SK-MEL-5 (cell line): ENCODE data around the gene MRPL14. TPM values are rescaled to one million over a fixed set of nuclear protein-coding genes. Genes with fewer than 3 reads are reported as not detected.
A peak's percentile ranks its signal among the peaks of the same experiment; 100 is the strongest.
"Not testable (repeated sequence)": the region's sequence is repeated elsewhere in the genome, so short reads cannot be mapped to it uniquely, and the experiment has no call there.

Experiments used
- DNase-seq: peaks from one replicate; pipeline ENCODE4 v3.0.0-alpha.2; 2016; ENCODE audit warnings: low read depth, low spot score
- in situ Hi-C: cut with HindIII; loops from 2 replicates; pipeline ENCODE4 v1.10.0; 2016; ENCODE audit warnings: low sequenced_read_pairs, high pct_unique_total_duplicates, low pct_unique_long_range_greater_than_20kb
- total RNA-seq: library from RNA; depleted of rRNA; stranded (reverse); fragments of >200 nt; shearing (Covaris generic); gene quantifications from 2 replicates; pipeline ENCODE4 v1.2.3, GENCODE V29; 2014

Gene MRPL14
- total RNA-seq, 1 experiment from 2014 or later: 60.0 TPM

DNA sequence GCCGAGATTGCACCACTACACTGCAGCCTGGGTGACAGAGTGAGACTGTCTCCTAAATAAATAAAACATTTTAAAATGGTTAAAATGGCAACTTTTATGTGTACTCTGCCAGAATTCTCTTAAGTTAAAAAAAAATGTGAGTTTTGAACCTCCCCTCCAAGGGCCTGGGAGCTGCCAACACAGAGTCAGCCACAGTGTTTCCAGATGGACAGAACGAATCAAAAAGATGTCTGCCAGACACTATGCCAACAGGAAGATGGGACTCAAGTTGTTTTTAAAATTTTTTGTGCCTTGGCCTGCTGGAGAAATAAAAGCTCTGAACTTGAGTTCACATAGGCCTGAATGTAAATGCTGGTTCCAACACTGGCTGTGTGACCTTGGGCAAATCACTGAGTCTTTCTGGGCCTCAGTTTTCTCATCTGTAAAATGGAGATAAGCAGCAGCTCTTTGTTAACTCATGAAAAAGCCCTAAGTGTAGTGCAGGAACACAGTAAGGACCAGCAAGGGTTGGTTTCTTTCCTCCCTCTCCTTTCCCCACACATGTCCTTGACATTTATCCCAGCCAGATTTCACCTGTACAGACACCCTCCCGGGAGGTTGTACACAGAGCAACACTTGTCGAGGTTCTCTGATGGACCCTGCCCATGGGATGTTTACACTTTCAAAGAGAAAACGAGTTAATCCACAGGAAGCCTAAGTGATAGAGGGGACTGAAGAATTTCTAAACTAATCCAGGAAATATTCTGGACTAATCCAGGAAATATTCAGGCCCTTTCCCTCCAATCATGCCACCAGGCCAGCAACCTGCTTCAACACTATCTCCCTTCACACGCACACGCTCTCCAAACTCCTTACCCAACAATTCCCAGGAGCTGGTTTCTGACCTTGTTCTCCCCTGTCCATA is 35.0 kb downstream of the MRPL14 start:
- in situ Hi-C loops: no loop called here
- DNase-seq: no peak

DNA sequence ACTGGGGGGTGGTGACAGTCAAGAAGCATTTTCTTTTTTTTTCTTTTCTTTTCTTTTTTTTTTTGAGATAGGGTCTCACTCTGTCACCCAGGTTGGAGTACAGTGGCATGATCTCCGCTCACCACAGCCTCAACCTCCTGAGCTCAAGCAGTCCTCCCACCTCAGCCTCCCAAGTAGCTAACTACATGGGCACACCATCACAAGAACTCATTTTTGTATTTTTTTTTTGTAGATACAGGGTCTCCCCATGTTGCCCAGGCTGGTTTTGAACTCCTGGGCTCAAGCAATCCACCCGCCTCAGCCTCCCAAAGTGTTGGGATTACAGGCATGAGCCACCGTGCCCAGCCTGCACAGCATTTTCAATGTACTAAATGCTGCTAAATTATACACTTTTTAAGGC is 35.9 kb downstream of the MRPL14 start:
- DNase-seq, in situ Hi-C loops: not testable (repeated sequence)

DNA sequence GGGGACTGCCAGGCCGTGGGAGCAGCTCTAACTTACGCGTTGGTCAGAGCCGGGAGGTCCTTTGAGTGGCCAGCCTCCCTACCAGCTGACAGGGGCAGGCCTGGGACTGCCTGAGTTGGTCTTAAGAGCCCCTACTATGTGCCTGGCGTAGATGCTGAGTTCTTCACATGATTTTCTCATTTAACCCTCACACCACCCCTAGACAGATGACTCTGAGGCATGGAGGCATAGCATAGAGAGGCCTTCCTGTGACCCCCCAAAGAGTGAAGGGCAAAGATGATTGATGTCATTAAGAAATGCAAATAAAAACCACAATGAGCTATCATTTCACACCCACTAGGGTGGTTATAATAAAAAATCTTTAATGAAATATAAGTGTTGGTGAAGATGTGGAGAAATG is 36.8 kb downstream of the MRPL14 start:
- no peak for DNase-seq
- in situ Hi-C loops: no loop called here

DNA sequence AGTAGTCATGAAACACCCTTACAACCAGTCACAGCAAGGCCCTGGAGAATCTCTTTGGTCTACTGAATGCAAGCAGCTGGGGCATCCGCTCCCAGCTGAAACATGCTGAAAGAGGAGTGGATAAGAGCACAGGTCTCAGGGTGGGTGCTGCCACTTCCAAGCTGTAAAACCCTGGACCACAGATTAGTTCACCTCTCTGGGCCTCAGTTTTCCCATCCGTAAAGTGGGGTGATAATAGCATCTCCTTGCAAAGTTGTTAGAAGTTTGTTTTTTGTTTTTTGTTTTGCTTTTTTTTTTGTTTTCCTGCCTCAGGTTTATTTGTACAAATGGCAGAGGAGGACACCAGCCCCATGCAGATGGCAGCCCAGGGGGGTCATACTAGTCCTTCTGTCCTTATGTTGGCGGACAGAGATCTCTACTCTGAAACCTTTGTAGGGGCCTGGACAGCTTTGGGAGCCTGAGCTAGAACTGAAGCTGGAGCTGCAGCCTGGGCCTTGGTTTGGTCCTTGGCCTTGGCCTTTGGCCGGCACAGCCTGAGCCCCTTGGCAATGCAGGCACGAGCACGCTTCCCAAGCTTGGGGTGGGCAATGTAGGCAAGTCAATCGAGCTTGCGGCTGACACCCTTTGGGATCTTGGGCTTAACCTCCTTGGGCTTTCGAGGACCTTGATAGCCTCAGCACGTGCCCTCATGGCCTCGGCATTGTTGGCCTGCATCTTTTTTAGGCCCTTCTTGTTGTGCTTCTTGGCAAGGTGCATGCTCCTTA is 38.2 kb downstream of the MRPL14 start:
- in situ Hi-C loops: no loop called here
- DNase-seq: no peak

DNA sequence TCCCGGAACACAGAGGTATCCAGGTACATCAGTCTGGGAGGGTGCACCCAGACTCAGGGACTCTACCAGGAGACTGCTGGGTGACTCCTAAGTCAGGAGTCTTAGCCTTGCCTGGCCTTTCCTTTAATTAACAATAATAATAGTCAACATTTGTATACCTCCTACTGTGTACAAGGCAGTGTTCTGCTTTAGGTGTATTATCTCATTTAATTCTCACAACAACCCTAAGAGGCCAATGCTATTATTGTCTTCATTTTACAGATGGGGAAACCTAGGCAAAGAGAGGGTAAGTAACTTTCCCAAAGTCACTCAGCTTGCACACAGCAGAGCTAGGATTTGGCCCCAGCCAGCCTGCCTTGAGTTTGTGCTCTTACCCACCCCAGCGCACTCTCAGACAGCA is 39.6 kb downstream of the MRPL14 start:
- in situ Hi-C loops: no loop called here
- no peak for DNase-seq

DNA sequence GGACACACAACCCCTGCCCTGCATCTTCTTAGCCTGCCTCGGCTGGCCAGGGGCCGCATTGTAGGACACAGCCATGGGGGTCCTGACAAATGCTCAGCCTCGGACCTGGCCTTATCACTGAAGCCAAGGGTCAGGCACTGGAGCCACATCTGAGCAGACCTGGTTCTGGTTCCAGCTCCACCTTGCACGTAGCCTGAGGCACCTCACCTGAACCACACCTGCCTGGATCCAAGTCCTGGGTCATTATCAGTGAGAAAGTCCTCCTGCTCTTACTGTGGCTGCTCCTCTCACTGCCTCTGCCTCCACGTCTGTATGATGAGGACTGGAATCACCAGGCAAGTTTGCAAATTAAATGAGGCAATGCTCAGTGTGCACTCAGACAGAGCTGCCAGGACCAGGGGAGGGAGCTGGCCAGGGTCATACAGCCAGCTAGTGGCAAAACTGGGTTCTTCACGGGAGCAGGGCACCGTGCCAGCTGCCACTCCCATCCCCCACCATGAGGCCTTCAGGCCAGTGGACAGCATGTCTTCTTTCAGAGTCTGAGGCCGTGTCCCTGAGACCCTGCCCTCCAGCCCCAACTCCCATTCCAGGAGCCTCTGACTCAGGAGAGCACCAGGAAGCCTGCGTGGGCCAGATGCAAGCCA is 40.2 kb downstream of the MRPL14 start:
- in situ Hi-C loops: no loop called here
- no peak for DNase-seq

DNA sequence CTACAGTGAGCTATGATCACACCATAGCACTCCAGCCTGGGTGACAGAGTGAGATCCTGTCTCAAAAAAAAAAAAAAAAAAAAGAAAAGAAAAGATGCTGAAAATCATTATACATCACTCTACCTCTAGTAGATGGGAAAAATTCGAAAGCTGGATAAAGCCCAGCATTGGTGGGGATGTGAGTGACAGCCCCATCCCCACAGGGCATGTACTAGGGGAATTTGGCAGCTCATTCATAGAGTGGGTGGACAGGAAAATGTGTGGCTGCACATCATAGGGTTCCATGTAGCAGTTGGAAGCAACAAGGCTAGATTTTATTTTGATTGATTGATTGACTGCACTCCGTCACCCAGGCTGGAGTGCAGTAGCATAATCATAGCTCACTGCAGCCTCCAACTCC is 42.0 kb downstream of the MRPL14 start:
- in situ Hi-C loops: no loop called here

DNA sequence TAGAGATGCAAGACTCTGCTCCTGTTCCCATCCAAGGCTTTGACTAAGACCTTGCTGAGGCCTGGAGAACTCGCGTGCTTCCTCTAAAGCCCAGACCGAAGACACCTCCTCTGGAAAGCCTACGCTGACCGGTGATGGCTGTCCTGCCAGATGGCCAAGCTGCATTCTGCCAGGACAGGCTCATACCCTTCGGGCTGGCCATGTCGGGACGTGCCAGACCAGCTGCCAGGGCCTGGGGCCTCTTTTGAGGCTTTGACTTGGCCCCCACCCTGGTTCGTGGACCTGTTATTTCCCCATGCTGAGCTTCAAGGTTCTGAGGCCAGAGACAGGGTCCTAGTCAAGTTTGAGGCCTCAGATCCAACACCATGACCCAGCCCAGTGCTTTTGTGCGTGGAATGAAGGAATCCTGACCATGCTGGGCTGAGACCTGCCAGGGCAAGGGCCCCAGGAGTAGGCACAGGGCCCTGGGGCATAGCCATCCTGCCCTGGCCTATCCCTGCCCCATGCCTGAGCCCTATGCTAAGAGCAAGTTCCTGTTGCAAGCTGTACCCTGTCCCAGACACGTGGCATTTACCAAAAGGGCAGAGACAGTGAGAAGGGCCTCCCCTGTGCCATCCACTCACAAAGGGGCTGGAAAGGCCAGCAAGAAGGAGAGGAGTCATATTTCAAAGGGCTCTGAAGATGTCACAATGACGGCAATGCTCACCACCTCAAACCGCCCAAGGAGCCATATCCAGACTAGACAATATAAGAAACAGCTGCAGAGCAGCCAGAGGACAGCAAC is 42.8 kb downstream of the MRPL14 start:
- in situ Hi-C loops: no loop called here
- peak; percentile 58 for DNase-seq

More for the DNA sequence above, 42.0 kb downstream of the MRPL14 start:
- no peak for DNase-seq

DNA sequence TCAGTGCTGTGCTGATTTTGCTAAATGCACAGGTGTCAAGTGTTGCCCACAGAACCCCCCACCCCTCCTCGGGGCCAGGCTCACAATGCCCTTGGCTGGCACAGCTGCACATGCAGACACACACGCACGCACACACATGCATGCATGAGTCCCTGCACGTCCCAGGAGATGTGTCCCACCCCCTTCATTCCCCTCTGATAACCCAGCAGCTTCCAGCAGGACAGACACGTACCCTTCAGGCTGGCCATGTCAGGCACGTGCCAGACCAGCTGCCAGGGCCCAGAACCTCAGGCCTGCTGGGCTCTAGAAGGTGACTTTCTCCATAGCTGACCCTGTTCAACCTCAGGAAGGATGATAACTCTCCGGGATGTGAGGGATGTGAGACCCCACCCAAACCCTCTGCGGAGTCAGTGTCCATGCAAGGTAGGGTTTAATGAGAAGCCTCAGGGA is 44.4 kb downstream of the MRPL14 start:
- in situ Hi-C loops: no loop called here
- DNase-seq: no peak

DNA sequence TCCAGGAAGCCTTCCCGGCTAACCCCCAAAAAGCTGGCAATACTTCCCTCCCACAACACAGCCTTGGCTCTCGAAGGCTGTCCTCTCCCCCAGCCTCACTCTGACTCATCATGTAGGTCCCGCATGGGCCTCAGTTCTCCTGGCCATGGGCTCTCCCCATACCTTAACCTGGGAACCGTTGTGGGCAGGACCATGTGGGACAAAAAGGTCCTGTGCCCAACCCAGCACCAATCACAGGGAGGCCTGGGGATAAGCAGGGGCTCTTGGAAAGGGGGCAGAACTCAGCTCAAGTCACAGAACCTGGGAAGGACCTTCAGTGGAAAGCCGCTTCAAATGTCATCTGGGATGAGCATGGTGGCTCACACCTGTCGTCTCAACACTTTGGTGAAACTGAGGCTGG is 45.5 kb downstream of the MRPL14 start:
- DNase-seq: no peak
- in situ Hi-C loops: no loop called here

DNA sequence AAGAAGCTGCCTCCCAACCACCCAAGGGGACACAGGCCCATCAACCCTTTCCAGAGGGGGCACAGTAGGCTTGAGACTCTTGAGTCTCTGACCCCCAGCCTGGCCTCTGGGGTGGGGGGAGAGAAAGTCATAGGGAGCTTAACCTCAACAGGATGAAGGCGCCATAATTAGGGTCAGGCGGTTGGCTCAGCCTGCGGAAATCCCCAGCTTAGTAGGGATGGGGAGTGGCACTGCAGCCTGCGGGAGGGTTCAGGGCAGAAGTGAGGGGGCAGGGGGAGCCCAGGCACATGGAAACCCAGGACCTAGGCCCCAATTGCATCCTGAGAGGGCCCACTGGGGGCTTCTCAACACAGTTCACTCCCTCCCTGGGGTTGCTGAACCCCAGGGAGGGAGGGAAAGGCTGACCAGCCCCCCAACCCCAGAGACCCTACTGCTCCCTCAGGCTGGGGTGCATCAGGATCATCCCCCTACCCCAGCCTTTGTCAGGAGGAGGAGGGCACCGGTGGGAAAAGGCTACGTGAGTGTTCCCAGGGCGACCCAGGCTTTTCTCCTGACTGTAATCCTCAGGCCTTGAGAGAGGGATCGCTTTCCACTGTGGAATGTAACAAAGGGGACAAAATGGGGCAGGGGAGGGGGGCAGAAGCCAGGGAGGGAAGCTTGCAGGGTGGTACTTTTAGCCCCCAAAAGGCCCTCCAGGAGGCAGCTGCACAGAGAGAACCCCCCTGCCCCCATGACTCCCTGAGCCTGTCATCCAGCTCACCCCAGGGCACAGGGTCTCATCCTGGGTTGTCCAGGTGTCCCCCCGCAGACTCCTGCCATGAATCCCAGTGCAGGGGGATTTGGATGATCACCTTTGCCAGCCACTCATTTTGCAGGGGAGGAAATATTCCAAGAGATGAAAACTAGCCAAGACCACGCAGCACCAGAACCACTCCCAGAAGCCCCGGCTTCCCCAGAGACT is 46.4 kb downstream of the MRPL14 start:
- DNase-seq: no peak
- in situ Hi-C loops: no loop called here

DNA sequence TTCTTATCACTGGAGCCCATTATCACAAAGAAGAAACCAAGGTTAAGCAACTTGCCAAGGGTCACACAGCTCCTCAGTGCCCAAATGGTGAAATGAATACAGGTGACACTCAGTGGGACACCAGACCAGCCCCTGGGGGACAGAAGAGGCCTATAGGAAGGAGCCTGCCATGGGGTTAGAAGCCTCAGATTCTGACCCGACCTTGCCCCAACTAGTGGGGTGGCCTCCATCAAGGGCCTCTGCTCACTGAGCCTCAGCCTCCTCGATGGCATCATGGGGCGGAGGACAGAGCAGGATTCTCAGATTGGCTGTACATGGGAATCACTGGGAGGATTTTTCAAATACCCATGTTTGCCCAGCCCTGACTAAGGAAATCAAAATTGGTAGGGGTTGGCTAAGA is 47.6 kb downstream of the MRPL14 start:
- no peak for DNase-seq
- in situ Hi-C loops: no loop called here

DNA sequence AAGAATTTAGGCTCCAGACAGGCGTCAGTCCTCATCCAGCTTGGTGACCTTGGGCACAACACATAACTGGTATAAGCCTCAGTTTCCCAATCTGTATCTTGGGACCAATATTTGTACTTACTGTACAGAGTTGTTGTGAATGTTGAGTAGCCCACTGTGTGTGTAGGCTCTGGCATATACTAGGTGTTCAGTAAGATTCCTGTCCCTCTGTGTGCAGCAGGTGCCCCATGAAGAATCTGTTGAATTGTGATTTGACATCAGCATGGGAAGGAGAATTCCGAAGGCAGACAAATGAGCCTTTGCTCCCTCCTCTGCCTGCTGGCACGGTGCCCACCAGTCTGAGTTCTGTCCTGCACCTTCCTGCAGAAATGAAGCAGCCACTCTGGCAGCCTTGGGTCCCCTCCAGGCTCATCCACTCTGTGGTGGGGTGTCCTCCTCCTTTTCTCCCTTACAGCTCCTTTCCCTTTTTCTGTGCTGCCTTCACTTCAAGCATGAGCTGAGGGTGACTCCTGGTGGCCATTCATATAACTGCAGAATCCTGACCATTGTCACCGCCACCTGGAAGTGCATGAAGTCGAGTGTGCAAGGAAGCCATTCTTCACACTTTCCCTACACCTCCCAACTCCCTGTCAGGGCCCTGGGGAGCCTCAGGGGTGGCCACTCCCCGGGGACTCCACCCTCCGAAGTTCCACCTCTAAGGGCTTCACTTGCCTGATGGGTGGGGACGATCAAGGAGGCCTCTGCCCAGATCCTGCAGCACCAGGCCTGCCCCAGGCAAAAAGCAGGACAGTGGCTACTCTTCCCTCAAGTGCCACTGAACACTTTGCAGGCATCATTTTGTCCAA is 48.2 kb downstream of the MRPL14 start:
- DNase-seq: peak; percentile 76
- in situ Hi-C loops: no loop called here

DNA sequence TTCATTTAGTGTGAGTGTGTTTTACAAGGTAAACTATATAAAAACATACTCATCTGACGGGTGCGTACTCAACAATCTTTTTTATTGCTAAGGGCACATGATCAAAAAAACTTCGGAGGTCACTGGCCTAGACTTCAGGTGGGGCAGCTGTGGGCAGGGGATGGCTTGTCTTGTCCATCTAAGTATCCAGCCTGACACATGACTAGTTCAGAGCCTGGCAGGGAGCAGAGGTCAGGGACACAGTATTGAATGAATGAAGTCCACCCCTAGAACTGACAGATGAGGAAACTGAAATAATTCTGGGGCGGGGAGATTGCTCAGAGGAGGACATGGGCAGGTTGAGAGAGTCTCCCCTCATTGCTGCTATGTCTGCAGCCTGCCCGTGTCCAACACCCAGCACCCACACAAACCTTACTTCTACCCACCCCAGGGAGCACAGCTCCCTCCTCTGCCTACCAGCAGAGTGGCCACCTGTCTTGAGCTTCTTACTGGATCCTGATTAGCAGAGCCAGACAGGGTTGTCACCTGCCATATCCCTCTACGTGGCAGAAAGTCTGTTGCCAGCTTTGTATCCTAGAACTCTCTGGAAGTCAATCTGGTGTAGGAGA is 48.9 kb downstream of the MRPL14 start:
- no peak for DNase-seq
- in situ Hi-C loops: no loop called here

DNA sequence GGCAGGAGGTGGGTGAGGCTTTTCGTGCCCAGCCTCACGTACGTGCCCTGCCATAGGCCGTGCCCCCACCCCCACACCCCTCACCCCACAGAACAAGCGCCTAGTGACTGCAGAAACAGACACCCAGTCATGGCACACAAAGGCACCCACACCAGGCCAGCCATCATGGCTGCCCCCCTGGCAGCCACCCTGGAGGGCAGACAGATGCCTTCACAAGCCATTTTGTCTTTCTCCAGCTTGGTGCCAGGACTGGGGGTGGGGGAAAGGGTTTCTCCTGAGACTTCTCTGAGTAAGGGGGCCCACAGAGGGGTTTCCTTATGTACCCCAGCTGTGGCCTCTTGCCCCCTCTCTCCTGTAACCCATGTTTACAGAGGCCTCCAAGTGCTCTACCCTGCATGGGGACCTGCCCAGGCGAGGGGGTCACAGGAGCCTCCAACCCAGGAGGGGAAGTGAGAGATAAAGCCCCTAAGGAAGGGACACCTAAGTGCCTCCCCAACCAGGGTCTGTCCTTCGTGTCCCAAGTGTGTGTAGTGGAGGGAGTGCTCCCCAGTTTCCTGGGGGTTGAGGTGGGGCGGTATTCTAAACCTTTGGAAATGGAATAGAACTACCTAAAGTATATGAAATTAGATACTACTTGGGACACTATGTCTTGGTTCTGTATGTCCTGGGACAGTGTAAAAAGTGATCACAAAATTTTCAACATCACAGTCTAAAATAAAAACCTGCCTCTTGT is 49.9 kb downstream of the MRPL14 start:
- DNase-seq: no peak
- in situ Hi-C loops: no loop called here
